ENCODE measurements around the gene ATP1A2.

Gene ATP1A2

GRCh38 chr1:160084771-160085321, 30.7 kb upstream of the ATP1A2 start:
- ChIA-PET CTCF (interaction anchor here (0.8 to 30.0 kb wide), 24 partner anchors 12 to 294 kb away, joined by 3 to 983 read pairs (median 5); partner anchors contain the start of genes IGSF8, KCNJ10 and KCNJ9), POLR2A (no interaction called here)
- no peak for DNase-seq (ENCODE audit: extremely low spot score)
- TF ChIP-seq, protein P1, sequence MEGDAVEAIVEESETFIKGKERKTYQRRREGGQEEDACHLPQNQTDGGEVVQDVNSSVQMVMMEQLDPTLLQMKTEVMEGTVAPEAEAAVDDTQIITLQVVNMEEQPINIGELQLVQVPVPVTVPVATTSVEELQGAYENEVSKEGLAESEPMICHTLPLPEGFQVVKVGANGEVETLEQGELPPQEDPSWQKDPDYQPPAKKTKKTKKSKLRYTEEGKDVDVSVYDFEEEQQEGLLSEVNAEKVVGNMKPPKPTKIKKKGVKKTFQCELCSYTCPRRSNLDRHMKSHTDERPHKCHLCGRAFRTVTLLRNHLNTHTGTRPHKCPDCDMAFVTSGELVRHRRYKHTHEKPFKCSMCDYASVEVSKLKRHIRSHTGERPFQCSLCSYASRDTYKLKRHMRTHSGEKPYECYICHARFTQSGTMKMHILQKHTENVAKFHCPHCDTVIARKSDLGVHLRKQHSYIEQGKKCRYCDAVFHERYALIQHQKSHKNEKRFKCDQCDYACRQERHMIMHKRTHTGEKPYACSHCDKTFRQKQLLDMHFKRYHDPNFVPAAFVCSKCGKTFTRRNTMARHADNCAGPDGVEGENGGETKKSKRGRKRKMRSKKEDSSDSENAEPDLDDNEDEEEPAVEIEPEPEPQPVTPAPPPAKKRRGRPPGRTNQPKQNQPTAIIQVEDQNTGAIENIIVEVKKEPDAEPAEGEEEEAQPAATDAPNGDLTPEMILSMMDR (IDR thresholded peaks at IDR 0.05; ENCODE audit: control extremely low read depth, extremely low read depth, low read depth, missing control alignments), result no peak

DNA sequence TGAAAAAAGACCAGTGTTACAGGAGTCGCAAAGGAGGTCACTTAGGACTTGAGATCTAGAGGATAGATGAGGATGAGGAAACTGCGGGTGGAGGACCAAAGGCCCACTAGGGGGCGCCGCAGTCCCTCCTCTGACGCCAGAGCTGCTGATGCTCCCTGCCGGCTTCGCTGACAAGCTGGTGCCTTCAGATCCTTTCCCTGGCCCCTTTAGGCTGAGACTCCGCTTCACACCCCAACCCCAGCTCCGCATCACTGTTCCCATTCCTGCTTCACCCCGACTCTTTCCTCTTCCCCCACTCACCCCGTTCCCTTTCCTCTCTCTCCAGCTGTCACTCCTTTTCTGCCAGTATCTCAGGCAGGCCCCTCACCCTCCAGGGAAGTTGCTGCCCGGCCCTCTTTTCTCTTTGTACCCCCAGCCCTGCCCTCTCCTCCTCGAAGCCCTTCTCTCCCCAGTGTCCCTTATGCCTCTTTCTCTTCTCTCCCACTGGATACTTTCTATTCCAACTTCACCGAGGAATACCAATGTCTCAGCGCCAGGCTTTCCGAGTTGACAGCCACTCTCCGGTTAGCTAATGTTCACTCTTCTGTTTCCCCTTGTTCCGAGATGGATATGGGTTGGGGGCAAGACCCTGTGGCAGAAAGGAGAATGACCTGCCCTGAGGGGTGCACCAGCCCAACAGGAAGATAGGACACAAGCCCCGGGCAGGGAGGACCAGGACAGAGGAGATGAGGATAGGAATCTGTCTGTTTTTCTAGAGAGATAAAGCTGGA, 29.7 kb upstream of the ATP1A2 start:
- peak; percentile 89 for DNase-seq (ENCODE audit: extremely low spot score)
- POLR2A ChIA-PET, result no interaction called here
- CTCF ChIA-PET, result interaction anchor here (0.6 to 30.0 kb wide), 33 partner anchors 11 to 752 kb away, joined by 3 to 983 read pairs (median 5); partner anchors contain the start of genes IGSF8, KCNJ10, KCNJ9 and PEX19
- TF ChIP-seq, protein P1 (IDR thresholded peaks at IDR 0.05; ENCODE audit: control extremely low read depth, extremely low read depth, low read depth, missing control alignments), result peak; percentile 71

DNA sequence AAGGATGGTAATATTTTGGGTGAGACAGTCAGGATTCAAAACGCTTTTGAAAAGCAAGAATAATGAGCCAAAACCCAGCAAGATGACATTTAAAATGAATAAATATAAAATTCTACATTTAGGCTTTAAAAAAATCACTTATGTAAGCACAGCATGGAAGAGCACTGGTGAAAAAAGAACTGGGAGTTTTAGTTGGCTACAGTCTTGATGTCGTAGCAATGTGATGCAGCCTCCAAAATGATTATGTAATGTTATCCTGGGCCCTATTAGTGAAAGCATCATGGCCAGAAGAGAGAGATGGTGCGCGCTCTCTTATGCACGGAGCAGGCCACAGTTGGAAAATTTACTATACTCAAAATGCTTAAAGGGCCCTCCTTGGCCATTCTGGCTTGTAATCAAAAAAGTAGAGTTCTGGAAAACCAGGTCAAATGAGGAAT, 29.1 kb upstream of the ATP1A2 start:
- POLR2A ChIA-PET, result no interaction called here
- no peak for DNase-seq (ENCODE audit: extremely low spot score)
- TF ChIP-seq, protein P1 (IDR thresholded peaks at IDR 0.05; ENCODE audit: control extremely low read depth, extremely low read depth, low read depth, missing control alignments), result no peak
- CTCF ChIA-PET, result interaction anchor here (0.6 to 30.0 kb wide), 19 partner anchors 10 to 325 kb away, joined by 3 to 983 read pairs (median 5); partner anchors contain the start of genes IGSF8, KCNJ10 and KCNJ9

DNA sequence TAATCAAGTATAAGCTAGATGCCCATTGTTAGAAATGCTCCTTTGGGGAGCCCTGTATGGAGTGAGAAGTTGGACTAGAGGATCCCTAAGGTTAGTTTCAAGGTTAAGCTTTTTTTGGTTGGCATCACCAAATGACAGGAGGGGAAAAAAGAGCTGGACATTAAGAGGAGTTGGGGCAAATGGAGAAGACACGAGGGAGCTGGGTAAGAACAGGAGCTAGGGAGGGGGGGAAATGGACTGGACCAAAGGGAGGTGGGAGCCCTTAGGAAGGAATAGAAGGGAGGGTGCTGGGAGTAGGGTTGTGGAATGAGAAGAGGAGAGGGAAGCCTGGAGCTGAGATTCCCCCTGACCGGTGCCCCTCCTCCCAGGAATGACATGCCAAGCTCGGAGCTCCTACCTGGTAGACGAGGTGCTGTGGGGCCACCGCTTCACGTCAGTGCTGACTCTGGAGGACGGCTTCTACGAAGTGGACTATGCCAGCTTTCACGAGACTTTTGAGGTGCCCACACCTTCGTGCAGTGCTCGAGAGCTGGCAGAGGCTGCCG, 28.4 kb upstream of the ATP1A2 start:
- CTCF ChIA-PET, result interaction anchor here (0.6 to 30.0 kb wide), 12 partner anchors 9 to 311 kb away, joined by 3 to 983 read pairs (median 8); partner anchors contain the start of genes IGSF8, KCNJ10 and KCNJ9
- no peak for DNase-seq (ENCODE audit: extremely low spot score)

DNA sequence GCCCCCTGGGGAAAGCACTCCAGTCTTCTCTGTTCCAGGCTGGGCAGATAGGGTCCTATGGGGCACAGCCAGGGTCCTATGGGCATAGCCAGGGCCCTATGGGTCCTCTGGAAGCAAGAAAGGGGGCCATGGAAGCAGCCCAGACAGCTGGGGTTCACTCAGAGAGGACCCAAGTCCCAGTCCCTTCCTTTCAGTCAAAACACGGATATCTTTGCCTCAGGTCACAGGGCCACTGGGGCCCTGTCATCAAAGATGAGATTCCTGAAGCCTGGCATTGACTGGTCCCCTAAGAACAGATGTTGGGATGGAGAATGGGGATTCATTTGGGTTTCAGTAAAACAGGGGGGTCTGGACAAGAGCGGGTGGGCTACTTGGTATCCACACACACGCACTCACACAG, 25.7 kb upstream of the ATP1A2 start:
- POLR2A ChIA-PET, result no interaction called here
- CTCF ChIA-PET, result interaction anchor here (30.0 kb wide), 1 partner anchor 29 kb away, joined by 983 read pairs; the partner anchor contains the start of genes KCNJ10 and KCNJ9
- no peak for DNase-seq (ENCODE audit: extremely low spot score)
- TF ChIP-seq, protein P1 (IDR thresholded peaks at IDR 0.05; ENCODE audit: control extremely low read depth, extremely low read depth, low read depth, missing control alignments), result no peak

More for the DNA sequence above, 28.4 kb upstream of the ATP1A2 start:
- POLR2A ChIA-PET, result no interaction called here
- TF ChIP-seq, protein P1 (IDR thresholded peaks at IDR 0.05; ENCODE audit: control extremely low read depth, extremely low read depth, low read depth, missing control alignments), result no peak

DNA sequence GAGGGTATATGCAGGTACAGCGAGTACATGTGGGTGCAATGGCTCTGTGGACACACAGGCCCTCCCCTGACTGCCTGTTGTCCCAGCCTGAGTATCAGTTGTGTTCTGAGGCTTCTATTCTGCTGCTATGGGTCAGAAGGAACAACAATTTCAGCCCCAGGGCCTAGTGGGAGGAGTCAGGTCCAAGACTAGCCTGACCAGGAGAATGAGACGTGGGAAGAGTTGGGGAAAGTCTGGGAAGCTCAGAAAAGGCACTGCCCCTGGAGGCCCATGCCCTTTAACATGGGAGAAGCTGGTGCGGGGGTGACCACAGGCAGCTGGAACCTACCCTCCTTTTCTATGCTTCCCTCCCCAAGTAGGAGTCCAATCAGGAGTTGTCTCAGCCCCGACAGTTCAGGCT, 24.8 kb upstream of the ATP1A2 start:
- TF ChIP-seq, protein P1 (IDR thresholded peaks at IDR 0.05; ENCODE audit: control extremely low read depth, extremely low read depth, low read depth, missing control alignments), result no peak
- ChIA-PET CTCF (interaction anchor here (0.8 to 30.0 kb wide), 3 partner anchors 10 to 83 kb away, joined by 3 to 983 read pairs (median 4); partner anchors contain the start of genes KCNJ10 and KCNJ9), POLR2A (no interaction called here)
- DNase-seq (ENCODE audit: extremely low spot score), result no peak

All from GM10248 (cell line).